ENCODE data around the gene KRT31.
A peak's percentile ranks its signal among the peaks of the same experiment; 100 is the strongest.
"Not testable (repeated sequence)": the region's sequence is repeated elsewhere in the genome, so short reads cannot be mapped to it uniquely, and the experiment has no call there.

Gene KRT31

GRCh38 chr17:41390411-41390938, 6.9 kb downstream of the KRT31 start:
- DNase-seq (ENCODE audit: low read depth, low spot score): peak; percentile 50

GRCh38 chr17:41387670-41388069, 9.7 kb downstream of the KRT31 start:
- DNase-seq (ENCODE audit: low read depth, low spot score): no peak

- no peak for DNase-seq (ENCODE audit: low read depth, low spot score)
Observed at GRCh38 chr17:41386227-41386626, 11.2 kb downstream of the KRT31 start.

- DNase-seq (ENCODE audit: low read depth, low spot score): no peak
Observed at GRCh38 chr17:41383690-41384089, 13.7 kb downstream of the KRT31 start.

- DNase-seq (ENCODE audit: low read depth, low spot score): no peak
Observed at GRCh38 chr17:41382394-41382793, 15.0 kb downstream of the KRT31 start.

GRCh38 chr17:41381943-41382342, 15.5 kb downstream of the KRT31 start, which contains the start of gene KRT34:
Gene KRT34 (minus strand): TSS chr17:41382306. CDS start chr17:41382246, 60 bp downstream.
- DNase-seq (ENCODE audit: low read depth, low spot score): not testable (repeated sequence)

- DNase-seq (ENCODE audit: low read depth, low spot score): not testable (repeated sequence)
Observed at GRCh38 chr17:41380091-41380490, 17.3 kb downstream of the KRT31 start.

GRCh38 chr17:41377546-41377945, 19.9 kb downstream of the KRT31 start:
- no peak for DNase-seq (ENCODE audit: low read depth, low spot score)

- no peak for DNase-seq (ENCODE audit: low read depth, low spot score)
Observed at GRCh38 chr17:41369713-41370112, 27.7 kb downstream of the KRT31 start, which contains the start of gene KRT33B. Gene KRT33B (minus strand): TSS chr17:41369813. CDS start chr17:41369750, 63 bp downstream.

GRCh38 chr17:41369023-41369422, 28.4 kb downstream of the KRT31 start:
- DNase-seq (ENCODE audit: low read depth, low spot score): no peak

GRCh38 chr17:41367426-41368075, 29.9 kb downstream of the KRT31 start:
- no peak for DNase-seq (ENCODE audit: low read depth, low spot score)

GRCh38 chr17:41366070-41366469, 31.3 kb downstream of the KRT31 start:
- DNase-seq (ENCODE audit: low read depth, low spot score): no peak

- no peak for DNase-seq (ENCODE audit: low read depth, low spot score)
Observed at GRCh38 chr17:41363881-41364280, 33.5 kb downstream of the KRT31 start.

GRCh38 chr17:41360296-41360995, 37.0 kb downstream of the KRT31 start:
- peak; percentile 58 for DNase-seq (ENCODE audit: low read depth, low spot score)

GRCh38 chr17:41354536-41354935, 42.9 kb downstream of the KRT31 start:
- DNase-seq (ENCODE audit: low read depth, low spot score): no peak

- no peak for DNase-seq (ENCODE audit: low read depth, low spot score)
Observed at GRCh38 chr17:41352597-41353366, 44.6 kb downstream of the KRT31 start.

GRCh38 chr17:41351177-41351576, 46.2 kb downstream of the KRT31 start:
- no peak for DNase-seq (ENCODE audit: low read depth, low spot score)

GRCh38 chr17:41350381-41350878, 47.0 kb downstream of the KRT31 start, which contains the start of gene KRT33A:
Gene KRT33A (minus strand): TSS chr17:41350828. CDS start chr17:41350767, 61 bp downstream.
- DNase-seq (ENCODE audit: low read depth, low spot score): not testable (repeated sequence)

GRCh38 chr17:41347869-41348760, 49.3 kb downstream of the KRT31 start:
- no peak for DNase-seq (ENCODE audit: low read depth, low spot score)

- DNase-seq (ENCODE audit: low read depth, low spot score): not testable (repeated sequence)
Observed at GRCh38 chr17:41346421-41346820, 51.0 kb downstream of the KRT31 start.

GRCh38 chr17:41345992-41346391, 51.4 kb downstream of the KRT31 start:
- no peak for DNase-seq (ENCODE audit: low read depth, low spot score)
